ENCODE measurements around the gene PDZD2.

GRCh38 chr5:31850981-31851689 is 212.2 kb downstream of the PDZD2 start:
- TF ChIP-seq CTCF (conservative IDR thresholded peaks at IDR 0.05 in 1 of 2, IDR thresholded peaks at IDR 0.05 in 1 of 2; ENCODE audit: extremely low read depth in 1 of 2, insufficient read depth in 1 of 2, low read depth in 1 of 2, low read length in 2 of 2) (no peak), EZH2 (IDR thresholded peaks at IDR 0.05; ENCODE audit: borderline replicate concordance, low read length) (no peak)

Data from mammary epithelial cell (primary cell).